ENCODE results near the gene STAP1.

DNA sequence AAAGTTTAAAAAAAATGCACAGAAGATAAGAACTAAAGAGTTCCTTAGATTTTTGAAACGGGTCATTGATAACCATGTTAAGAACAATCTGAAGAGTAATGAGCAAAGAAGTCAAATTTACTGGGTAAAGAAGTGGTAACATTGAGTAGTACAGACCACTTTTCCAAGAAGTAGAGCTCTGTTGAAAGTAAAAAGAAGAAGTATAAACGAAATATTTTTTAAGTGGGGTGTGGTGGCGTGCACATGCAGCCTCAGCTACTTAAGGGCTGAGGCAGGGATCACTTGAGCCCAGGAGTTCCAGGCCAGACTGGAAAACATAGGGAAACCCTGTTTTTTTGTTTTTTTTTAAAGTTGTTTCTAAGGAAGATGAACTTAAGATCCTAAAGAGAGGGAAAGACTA lies 74.0 kb downstream of the STAP1 start:
- TF ChIP-seq EP300 (IDR thresholded peaks at IDR 0.05): no peak
- TF ChIP-seq, protein P1, sequence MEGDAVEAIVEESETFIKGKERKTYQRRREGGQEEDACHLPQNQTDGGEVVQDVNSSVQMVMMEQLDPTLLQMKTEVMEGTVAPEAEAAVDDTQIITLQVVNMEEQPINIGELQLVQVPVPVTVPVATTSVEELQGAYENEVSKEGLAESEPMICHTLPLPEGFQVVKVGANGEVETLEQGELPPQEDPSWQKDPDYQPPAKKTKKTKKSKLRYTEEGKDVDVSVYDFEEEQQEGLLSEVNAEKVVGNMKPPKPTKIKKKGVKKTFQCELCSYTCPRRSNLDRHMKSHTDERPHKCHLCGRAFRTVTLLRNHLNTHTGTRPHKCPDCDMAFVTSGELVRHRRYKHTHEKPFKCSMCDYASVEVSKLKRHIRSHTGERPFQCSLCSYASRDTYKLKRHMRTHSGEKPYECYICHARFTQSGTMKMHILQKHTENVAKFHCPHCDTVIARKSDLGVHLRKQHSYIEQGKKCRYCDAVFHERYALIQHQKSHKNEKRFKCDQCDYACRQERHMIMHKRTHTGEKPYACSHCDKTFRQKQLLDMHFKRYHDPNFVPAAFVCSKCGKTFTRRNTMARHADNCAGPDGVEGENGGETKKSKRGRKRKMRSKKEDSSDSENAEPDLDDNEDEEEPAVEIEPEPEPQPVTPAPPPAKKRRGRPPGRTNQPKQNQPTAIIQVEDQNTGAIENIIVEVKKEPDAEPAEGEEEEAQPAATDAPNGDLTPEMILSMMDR (IDR thresholded peaks at IDR 0.05): no peak
- no peak for TF ChIP-seq POLR2AphosphoS5 (IDR thresholded peaks at IDR 0.05)

Measured in stomach (tissue), 4 donors.